GM18499 (cell line): ENCODE measurements around the gene LAP3.
"Not testable (repeated sequence)": the region's sequence is repeated elsewhere in the genome, so short reads cannot be mapped to it uniquely, and the experiment has no call there.

ENCODE experiments used
- ATAC-seq: cut with Tn5 transposase; IDR thresholded peaks from one replicate; pipeline ENCODE4 v1.9.1; 2021; ENCODE audit warnings: moderate number of reproducible peaks; ENCODE audit not compliant: insufficient read depth, unreplicated experiment

LAP3 gene

GRCh38 chr4:17561195-17561909, 15.6 kb upstream of the LAP3 start:
- ATAC-seq, result no peak

DNA sequence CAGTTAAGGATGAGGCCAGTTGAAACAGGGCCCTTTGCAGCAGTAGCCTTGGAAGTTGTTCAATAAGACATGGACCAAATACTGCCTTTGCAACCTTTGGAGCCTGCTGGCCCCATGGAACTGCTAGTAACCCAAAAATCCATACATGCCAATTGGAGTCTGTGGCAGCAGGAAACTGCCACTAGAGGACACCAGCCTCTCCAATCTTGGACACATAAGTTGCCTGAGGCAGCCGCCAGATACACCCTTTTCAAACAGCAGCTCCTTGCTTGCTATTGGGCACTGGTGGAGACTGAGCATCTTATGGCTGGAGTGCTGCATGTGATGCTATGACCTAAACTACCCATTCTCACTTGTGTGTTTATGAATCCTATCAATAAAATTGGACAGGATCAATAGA, 14.8 kb upstream of the LAP3 start:
- no peak for ATAC-seq

DNA sequence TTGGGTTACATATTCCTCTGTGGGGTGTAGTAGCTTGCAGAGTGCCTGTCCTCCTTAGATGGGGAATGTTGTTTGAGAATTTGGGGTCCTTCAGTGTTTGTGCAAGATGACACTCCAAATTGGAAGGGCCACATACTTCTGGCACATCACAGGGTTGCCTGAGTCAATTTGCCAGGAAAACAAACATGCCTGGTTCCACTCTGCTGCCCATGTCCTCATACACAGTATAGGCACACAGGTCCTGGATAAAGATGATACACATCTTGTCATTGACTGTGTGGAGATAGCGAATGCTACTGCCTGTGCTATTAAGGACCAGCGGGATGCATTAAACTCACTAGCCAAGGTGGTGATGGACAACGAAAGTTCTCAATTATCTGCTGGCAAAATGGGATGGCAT, 11.2 kb upstream of the LAP3 start:
- ATAC-seq, result no peak

DNA sequence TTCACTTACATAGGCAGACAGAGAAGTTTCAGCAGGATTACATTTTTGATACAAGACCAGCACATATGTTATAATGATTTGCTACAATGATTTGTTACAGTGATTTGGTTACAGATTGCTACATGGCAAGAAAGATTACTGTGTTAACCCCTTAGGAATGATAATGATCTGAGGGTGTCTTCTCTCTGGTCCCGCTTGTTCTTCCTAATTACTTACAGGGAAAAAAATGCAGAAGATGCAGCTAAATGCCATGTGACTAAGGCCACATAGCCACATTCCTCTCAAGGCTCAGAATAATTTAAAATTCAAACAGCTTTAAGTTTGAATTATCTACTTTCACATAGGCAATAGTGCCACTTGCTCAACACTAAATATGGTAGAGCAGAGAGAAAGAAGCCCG, 9.7 kb upstream of the LAP3 start:
- ATAC-seq, result no peak

DNA sequence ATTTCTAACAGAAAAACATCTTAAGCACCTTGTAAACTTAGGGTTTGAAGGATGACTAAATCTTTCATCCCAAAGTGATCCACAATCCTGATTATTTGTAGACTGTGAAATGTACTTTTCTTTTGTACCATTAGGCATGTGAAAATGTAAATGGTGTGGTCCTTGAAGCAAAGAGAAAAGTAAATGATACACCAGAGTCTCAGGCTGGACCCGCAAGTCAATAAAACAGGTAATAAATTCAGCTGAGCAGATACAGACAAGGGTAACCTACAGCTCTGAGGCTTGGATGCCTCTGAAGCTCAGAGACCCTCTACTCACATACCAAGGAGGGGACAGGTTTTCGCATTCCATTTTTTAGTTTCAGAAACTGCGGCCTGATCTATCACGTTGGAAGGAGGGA, 2.8 kb upstream of the LAP3 start:
- ATAC-seq, result no peak

- ATAC-seq, result not testable (repeated sequence)
Observed at GRCh38 chr4:17575177-17575576, 1.8 kb upstream of the LAP3 start.

DNA sequence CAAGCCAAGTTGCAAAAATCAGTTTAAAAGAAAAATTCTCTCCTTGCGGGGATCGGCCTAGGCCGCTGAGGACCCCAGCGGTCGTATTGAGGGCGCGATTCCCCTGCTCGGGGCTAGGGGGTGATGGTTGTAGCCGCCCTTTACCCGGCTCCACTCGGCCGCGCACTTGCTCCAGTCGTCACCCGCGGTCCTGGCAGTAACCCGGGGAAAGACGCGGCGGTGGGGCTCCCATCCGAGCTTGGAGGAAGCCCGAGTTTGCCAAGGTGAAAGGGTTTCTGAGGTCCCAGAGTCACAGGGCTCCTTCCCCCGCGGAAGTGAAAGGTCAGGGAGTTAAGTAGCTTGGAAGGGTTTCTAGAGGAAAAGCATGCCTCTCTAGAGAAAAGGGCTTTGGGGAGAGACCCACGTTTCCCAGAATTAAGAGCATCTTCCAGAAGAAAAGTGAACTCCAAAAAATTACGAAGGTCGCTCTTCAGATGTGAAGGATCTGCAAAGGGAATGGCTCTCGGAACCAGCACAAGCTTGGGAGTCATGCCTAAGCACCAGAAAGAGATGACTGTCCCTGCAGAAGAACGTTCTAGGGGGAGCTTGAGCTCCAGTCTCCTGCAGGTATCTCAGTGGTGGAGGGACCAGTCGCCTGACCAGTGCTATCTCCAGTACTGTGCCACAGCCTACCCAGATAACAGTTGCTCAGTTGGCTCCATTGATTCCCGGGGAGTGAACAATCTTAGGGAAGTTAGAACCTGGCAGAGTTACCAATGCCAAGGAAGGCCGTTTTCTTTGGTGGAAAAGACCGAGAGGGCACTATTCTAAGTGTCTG, 875 bp downstream of the LAP3 start:
- ATAC-seq, result peak; percentile 3

DNA sequence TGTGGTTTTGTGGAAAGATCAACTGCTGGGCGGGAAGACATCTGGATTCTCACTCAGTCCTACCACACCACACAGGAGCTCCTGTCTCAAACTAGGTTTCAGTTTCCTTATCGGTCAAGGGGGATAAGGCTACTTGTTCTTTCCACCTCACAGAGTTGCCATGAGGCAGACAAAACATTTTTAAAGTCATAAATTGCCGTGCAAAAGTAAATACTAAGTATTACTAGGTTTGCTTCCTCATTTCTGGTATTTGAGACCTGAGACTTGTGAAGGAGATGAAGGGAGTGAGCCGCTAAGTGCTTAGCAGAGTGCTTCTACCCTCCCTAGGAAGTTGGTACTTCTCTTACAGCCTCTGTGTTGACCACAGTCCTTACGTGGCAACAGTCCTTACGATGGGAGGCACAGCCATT, 1.5 kb downstream of the LAP3 start:
- ATAC-seq, result peak; percentile 35

DNA sequence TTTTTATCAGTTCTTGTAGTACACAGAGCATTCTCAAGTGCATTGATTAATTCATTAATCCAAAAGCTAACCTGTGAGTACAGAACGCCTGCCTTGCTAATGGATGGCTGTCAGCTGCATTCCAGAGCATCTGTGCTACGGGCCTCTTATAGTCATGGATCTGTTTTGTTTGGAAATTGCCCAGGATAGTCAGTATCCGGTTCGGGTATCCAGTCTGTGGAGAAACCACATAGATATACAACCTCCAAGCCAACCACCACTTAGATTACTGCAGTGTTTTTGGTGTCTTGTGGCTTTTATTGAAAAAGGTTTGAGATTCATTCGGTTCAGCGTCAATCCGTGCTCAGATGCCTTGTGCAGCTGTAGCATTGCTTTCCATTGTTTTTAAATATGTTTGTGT, 4.0 kb downstream of the LAP3 start:
- ATAC-seq, result no peak

DNA sequence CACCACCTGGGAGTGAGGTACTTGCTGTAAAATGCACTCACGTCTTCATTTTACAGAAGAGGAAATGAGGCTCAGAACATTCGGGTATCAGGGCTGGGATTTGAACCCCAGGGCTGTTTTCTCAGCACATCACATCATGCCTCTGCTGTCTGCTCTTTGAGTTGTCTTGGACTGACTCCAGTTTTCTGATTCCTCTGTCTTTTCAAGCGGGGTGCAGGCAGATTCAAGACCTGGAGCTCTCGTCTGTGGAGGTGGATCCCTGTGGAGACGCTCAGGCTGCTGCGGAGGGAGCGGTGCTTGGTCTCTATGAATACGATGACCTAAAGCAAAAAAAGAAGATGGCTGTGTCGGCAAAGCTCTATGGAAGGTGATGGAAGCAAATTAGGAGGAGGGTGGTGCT, 6.3 kb downstream of the LAP3 start:
- no peak for ATAC-seq

GRCh38 chr4:17583941-17584340, 6.9 kb downstream of the LAP3 start:
- no peak for ATAC-seq

DNA sequence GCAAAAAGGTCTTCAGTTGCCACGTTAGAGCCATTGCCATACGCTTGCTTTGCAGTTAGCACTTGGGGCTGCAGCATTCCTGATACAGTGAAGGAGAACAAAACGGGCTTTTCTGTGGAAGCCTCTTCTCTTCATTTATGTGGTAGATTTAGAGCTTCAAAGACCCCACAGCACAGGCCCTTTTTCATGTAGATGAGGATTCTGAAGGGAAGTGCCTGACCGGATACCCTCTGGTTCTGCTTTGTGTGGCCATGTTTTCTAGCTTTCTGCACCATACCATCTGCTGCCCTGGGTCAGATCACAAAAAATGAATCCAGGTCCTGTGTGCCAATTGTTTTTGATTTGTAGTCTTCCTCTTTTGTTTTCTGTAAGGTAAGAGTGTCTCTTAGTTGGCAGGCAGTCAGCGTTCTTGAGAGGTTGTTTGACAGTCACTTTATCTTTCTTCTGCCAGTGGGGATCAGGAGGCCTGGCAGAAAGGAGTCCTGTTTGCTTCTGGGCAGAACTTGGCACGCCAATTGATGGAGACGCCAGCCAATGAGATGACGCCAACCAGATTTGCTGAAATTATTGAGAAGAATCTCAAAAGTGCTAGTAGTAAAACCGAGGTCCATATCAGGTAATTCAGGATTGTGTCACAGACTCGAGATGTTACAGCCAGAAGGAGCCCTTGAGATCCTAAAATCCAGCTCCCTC, 7.7 kb downstream of the LAP3 start:
- ATAC-seq, result no peak

- ATAC-seq, result no peak
Observed at GRCh38 chr4:17587094-17587822, 10.3 kb downstream of the LAP3 start.

DNA sequence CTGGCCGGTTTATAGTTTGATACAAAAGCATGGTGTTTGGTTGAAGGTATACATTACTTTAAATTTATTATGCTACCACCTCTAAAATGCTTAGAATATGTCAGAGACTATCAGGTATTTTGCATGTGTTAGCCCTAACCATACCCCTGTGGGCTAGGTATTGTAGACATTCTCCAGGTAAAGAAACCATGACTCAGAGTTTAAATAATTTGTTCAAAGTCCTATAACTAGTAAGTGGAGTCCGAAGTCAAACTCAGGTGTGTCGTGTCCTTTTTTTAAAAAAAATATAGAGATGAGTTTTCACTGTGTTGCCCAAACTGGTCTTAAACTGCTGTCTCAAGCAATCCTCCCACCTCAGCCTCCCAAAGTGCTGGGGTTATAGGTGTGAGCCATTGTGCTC, 12.4 kb downstream of the LAP3 start:
- no peak for ATAC-seq

DNA sequence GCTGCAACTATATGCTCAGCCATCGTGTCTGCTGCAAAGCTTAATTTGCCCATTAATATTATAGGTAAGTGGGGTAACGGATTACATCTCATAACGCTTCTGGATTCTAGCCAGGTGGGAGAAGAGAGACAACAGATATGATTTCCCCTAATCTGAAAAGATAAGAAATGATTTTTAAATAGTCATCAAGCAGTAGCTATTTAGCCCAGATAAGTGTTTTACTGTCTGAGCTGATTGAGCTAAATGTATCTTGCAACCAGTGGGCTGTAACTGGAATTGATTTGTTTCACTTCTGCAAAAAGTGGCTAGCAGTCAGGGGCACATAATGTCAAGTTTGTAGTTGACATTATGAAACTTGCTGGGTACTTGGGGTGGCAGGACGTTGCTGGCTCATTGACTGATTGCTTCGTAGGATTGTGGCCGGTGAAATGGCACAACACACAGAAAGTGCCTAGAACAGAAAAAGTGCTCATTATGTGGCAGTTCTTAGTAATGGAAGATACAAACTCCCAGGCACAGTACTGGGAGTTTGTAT, 18.5 kb downstream of the LAP3 start:
- ATAC-seq, result peak; percentile 82

DNA sequence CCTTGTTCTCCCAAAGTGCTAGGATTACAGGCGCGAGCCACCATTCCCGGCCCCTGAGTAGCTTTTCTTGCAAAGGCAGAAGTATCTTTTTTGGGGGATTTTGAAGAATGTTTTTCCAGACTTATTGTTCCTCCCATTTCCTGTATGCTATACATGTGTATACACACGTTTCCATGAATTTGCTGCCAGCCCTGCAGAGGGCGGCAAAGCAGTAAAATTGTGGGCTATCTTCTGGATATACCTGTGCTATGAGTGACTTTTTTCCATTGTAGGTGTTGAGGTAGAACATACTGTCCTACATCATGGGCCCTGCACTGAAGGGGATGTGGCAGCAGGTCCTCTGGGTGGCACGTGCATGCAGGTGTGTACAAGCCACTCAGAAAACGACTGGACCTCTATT, 20.5 kb downstream of the LAP3 start:
- no peak for ATAC-seq

GRCh38 chr4:17599826-17600225, 22.8 kb downstream of the LAP3 start:
- ATAC-seq, result no peak

GRCh38 chr4:17605236-17605635, 28.2 kb downstream of the LAP3 start:
- ATAC-seq, result no peak

- peak; percentile 30 for ATAC-seq
Observed at GRCh38 chr4:17613761-17614415, 36.9 kb downstream of the LAP3 start.
